ENCODE data around the gene ELMO3.

Gene ELMO3

DNA sequence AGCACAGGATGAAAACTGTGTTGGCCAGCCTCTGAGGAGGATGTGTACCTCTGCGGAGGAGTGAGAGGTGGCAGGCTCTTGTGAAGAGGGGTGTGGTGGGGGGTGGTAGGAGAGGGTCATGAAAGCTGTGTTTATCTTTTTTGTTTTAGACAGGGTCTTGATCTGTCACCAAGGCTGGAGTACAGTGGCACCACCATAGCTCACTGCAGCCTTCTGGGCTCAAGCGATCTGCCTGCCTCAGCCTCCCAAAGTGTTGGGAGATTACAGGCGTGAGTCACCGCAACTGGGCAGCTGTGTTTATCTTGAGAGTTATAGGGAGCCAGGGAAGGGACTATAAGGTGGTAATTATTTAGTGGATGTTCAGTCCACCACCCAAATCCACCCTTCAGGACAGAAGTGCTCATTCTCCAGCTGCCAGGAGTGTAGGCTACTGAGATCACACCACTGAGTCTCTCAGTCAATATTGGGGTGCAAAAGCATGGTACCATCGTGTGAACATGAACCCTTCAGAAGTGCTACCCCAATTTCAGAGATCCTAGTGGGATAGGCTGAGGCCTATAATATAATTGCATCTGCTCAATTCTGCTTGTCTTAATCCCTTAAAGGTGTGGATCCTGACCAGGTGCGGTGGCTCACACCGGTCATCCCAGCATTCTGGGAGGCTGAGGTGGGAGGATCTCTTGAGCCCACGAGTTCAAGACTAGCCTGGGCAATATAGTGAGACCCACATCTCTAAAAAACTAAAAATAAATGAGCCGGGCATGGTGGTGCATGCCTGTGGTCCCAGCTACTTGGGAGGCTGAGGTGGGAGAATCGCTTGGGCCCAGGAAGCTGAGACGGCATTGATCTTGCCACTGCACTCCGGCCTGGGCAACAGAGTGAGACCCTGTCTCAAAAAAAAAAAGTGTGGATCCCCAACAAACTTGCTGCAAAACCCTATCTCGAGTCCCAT is 8.2 kb upstream of the ELMO3 start:
- TF ChIP-seq, protein P1, sequence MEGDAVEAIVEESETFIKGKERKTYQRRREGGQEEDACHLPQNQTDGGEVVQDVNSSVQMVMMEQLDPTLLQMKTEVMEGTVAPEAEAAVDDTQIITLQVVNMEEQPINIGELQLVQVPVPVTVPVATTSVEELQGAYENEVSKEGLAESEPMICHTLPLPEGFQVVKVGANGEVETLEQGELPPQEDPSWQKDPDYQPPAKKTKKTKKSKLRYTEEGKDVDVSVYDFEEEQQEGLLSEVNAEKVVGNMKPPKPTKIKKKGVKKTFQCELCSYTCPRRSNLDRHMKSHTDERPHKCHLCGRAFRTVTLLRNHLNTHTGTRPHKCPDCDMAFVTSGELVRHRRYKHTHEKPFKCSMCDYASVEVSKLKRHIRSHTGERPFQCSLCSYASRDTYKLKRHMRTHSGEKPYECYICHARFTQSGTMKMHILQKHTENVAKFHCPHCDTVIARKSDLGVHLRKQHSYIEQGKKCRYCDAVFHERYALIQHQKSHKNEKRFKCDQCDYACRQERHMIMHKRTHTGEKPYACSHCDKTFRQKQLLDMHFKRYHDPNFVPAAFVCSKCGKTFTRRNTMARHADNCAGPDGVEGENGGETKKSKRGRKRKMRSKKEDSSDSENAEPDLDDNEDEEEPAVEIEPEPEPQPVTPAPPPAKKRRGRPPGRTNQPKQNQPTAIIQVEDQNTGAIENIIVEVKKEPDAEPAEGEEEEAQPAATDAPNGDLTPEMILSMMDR (IDR thresholded peaks at IDR 0.05; ENCODE audit: low read depth, low read length): no peak
- H3K4me3 ChIP-seq (ENCODE audit: low read depth, low read length): no peak overlapping the region

DNA sequence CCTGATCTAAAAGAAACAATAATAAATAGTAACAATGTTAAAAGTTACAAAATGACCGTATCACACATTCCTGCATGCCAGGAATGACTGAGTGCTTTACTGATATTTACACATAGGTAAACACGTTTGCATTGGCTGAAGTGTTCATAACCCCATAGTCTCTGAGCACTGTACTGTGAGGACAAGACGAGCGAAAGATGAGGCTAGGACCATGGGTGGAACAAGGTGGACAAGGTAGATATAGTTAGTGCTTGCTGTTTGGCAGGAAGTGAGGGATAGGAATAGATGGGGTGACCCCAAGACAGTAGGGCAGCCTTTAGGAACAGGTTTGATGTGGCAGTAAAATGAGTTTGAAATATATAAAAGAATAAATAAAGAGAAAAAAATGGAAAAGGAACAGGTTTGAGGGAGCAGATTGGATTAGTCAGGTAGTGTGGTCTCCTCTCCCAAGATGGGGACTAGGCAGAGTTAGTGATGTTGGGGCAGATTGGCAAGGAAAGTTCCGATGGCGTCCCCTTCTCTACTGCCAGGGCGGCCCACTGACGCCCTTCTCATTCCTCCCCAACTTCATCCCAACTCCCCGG is 7.4 kb upstream of the ELMO3 start:
- TF ChIP-seq, protein P1 (IDR thresholded peaks at IDR 0.05; ENCODE audit: low read depth, low read length): no peak
- peak overlapping the region; percentile 97 for H3K4me3 ChIP-seq (ENCODE audit: low read depth, low read length)

GRCh38 chr16:67191995-67192681 is 6.8 kb upstream of the ELMO3 start, which contains the start of gene E2F4:
E2F4 (plus strand) TSS chr16:67192155; CDS start chr16:67192228, 73 bp downstream.
- TF ChIP-seq, protein P1 (IDR thresholded peaks at IDR 0.05; ENCODE audit: low read depth, low read length): no peak
- peak within 1 kb of the TSS; percentile 97 for H3K4me3 ChIP-seq (ENCODE audit: low read depth, low read length)

DNA sequence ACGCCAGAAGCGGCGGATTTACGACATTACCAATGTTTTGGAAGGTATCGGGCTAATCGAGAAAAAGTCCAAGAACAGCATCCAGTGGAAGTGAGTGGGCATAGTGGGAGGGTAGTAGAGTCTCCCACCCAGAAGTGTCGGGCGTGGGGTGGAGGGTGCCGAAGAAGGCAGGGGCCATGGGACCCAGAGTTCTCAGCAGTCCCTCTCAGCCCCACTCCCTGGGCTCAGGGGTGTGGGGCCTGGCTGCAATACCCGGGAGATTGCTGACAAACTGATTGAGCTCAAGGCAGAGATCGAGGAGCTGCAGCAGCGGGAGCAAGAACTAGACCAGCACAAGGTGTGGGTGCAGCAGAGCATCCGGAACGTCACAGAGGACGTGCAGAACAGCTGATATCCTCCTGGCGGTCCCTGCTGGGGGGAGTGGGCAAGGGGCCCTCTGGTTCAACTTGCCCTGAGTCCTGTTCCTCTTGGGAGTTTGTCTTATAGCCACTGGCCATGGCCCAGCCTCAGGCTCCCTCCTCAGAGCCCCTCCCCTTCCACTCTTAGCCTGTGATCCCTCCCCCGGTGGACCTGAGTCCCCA is 6.1 kb upstream of the ELMO3 start:
- H3K4me3 ChIP-seq (ENCODE audit: low read depth, low read length): peak overlapping the region; percentile 97
- TF ChIP-seq, protein P1 (IDR thresholded peaks at IDR 0.05; ENCODE audit: low read depth, low read length): no peak

DNA sequence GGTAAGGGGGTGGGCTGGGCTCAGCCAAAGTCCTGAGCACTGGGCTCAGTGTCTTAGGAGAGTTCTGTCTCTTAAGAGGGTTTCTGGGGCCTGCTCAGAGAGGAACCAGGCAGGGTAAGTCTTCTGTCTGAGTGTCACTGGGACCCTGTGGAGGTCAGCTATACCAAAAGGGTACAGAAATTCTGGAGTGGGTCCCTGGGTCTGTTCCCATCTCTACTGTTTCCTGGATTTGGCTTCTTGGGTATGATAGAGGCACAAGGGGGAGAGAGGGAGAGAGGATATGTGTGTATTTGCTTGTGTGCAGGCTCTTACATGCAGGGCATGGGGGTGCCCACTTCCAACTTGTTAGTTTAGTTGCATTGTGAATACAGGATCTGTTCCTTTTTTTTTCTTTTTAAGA is 5.4 kb upstream of the ELMO3 start:
- TF ChIP-seq, protein P1 (IDR thresholded peaks at IDR 0.05; ENCODE audit: low read depth, low read length): no peak
- H3K4me3 ChIP-seq (ENCODE audit: low read depth, low read length): peak overlapping the region; percentile 97

- TF ChIP-seq, protein P1 (IDR thresholded peaks at IDR 0.05; ENCODE audit: low read depth, low read length): no peak
- no peak overlapping the region for H3K4me3 ChIP-seq (ENCODE audit: low read depth, low read length)
Observed at GRCh38 chr16:67194260-67194659, 4.7 kb upstream of the ELMO3 start.

Measured in WI38 (cell line).